Measurements from ENCODE around the gene MEPCE.
"Not testable (repeated sequence)": the region's sequence is repeated elsewhere in the genome, so short reads cannot be mapped to it uniquely, and the experiment has no call there.

The MEPCE gene

DNA sequence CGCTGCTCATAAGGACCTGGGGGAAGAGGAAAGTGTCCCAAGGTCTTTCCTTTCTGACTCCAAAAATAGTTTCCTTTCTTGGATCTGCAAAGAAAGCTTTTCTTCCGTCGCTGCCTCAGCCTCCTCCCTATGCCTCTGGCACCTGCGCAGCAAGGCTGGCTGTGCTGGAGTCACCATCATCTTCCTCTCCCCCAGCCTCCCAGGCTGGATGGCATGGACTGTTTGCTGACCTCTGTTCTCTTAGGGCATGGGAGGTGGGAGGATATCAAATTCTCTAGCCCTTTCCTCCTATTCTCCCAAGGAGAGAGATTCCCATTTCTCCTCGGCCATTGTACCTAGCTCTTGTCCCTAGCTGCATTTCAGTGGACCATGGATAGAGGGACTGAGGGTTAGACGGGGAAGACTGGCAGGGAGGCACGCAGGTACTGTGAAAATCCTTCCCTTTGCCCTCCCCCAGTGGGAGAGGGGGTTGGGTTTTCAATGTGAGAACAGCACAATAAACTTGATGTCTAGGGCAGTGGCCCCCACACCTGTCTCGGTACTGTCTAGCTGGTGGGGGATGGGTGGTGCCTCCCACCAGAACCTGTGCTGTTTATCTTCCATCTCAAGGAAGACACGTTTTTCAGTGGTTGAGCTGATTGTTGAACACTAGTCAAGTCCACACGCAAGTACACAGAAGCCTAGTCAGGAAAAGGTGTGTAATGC, 4.1 kb downstream of the MEPCE start:
- H3K4me3 ChIP-seq (replicated peaks; ENCODE audit: low read depth, low read length) = no peak overlapping the region
- no peak for TF ChIP-seq CTCF (IDR thresholded peaks at IDR 0.05; ENCODE audit: low read length, missing control alignments)
- no peak for DNase-seq (ENCODE audit: low read depth)

DNA sequence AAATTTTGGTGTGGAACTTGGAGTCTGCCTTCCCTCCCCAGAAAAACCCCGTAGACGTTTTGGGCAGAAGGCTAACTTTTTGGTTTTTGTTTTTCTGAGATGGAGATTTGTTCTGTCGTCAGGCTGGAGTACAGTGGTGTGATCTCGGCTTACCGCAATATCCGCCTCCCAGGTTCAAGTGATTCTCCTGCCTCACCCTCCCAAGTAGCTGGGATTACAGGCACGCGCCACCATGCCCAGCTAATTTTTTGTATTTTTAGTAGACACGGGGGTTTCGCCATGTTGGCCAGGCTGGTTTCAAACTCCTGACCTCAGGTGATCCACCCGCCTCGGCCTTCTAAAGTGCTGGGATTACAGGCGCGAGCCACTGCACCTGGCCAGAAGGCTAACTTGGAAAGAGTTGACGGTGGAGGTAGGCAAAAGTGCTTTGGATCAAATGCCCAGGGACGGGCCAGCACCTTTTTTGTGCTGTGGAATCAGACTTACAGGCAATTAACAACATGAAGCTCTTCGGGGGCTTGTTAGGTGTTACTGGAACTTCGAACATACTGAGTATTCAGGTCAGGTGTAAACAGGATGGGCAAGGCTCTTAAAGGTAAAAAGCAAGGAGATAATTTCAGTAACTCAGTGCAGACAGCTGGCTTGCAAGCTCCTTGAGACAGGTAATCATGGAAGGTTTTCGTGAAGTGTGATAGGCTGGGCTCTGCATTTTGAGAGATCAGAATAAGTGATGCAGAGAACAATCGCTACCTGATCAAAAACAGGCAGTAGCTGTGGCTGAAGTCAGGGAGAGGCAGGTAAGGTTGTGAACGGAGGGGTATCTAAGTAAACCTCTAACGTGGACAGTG, 4.9 kb downstream of the MEPCE start:
- peak overlapping the region; percentile 80 for H3K4me3 ChIP-seq (replicated peaks; ENCODE audit: low read depth, low read length)
- DNase-seq (ENCODE audit: low read depth) = no peak
- no peak for TF ChIP-seq CTCF (IDR thresholded peaks at IDR 0.05; ENCODE audit: low read length, missing control alignments)

- peak overlapping the region; percentile 80 for H3K4me3 ChIP-seq (replicated peaks; ENCODE audit: low read depth, low read length)
- DNase-seq (ENCODE audit: low read depth) = peak; percentile 24
- TF ChIP-seq CTCF (IDR thresholded peaks at IDR 0.05; ENCODE audit: low read length, missing control alignments) = no peak
Observed at GRCh38 chr7:100435401-100436304, 6.0 kb downstream of the MEPCE start.

DNA sequence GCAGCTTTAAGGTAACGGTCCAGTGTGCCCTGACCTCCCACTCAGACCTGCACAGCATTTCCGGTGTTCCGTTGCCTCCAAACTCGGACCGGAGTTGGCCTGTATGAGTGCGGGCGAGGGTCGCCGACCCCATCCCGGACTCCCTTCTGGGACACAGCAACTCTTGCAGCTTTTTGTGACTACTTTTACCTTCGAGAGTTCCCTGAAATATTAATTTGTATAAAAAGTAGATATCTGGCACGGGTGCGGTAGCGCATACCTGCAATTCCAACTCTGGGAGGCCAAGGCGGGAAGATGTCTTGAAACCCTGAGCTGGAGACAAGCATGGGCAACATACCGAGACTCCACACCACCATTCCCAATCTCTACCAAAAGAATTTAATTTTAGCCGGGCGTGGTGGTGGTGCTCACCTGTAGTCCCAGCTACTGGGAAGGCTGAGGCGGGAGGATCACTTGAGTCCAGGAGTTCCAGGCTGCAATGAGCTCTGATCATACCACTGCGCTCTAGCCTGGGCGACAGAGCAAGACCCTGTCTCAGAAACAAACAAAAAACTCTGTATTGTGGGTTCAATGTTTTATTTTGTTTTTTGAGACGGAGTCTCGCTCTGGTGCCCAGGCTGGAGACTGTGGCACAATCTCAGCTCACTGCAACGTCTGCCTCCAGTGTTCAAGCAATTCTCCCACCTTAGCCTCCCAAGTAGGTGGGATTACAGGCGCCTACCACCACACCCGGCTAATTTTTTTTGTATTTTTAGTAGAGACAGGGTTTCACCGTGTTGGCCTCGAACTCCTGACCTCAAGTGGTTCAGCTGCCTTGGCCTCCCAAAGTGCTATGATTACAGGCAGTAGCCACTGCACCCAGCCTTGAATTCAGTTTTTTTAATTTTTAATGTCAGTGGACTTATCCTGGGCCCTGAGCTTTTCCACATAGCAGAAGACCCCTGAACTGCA, 7.8 kb downstream of the MEPCE start:
- no peak overlapping the region for H3K4me3 ChIP-seq (replicated peaks; ENCODE audit: low read depth, low read length)

DNA sequence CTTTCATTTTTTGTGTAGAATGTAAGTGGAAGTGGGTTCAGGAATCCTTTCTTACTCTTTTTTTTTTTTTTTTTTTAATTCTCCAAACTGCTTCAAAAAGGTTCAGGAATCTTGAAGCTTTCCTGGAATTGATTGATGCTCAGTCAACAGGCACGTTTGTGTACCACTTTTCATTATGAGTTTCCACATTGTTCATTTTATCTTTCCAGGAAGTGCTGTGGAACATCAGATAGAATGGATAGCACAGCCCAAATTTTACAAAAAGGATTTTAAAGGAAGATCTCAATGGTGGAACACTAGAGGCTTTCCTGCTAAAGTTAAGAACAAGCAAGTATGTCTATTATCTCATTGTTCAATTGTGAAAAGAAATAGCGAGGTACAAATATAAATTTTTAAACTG, 8.5 kb downstream of the MEPCE start:
- H3K4me3 ChIP-seq (replicated peaks; ENCODE audit: low read depth, low read length) = no peak overlapping the region
- no peak for DNase-seq (ENCODE audit: low read depth)
- no peak for TF ChIP-seq CTCF (IDR thresholded peaks at IDR 0.05; ENCODE audit: low read length, missing control alignments)

More for the DNA sequence above, 7.8 kb downstream of the MEPCE start:
- no peak for TF ChIP-seq CTCF (IDR thresholded peaks at IDR 0.05; ENCODE audit: low read length, missing control alignments)
- no peak for DNase-seq (ENCODE audit: low read depth)

GRCh38 chr7:100438731-100439130, 9.1 kb downstream of the MEPCE start:
- DNase-seq (ENCODE audit: low read depth); H3K4me3 ChIP-seq (replicated peaks; ENCODE audit: low read depth, low read length): not testable (repeated sequence)

GRCh38 chr7:100439244-100439643, 9.6 kb downstream of the MEPCE start:
- not testable (repeated sequence) for DNase-seq (ENCODE audit: low read depth)

More at GRCh38 chr7:100439244-100439643, 9.6 kb downstream of the MEPCE start:
- not testable (repeated sequence) for H3K4me3 ChIP-seq (replicated peaks; ENCODE audit: low read depth, low read length)

Measured in fibroblast of pulmonary artery (primary cell).